Neural progenitor cell (in vitro differentiated cells): ENCODE results near the gene CHAF1A. TPM values are rescaled to one million over a fixed set of nuclear protein-coding genes. Genes with fewer than 3 reads are reported as not detected.

Source experiments
- DNase-seq: peaks from one replicate; pipeline ENCODE4 v3.0.0-alpha.2; 2016; ENCODE audit warnings: low spot score
- H2AFZ ChIP-seq: fragments of 200-600 bp; sonication (generic); replicated peaks from 2 replicates; pipeline ENCODE4 v1.6.1; 2016; ENCODE audit warnings: antibody characterized with exemption
- H3F3A ChIP-seq: fragments of 200-600 bp; sonication (generic); 2 replicates; pipeline ENCODE4 v1.6.1; 2016; ENCODE audit warnings: antibody characterized with exemption, low read depth
- H3K27ac ChIP-seq: fragments of 200-600 bp; sonication (generic); 2 replicates; pipeline ENCODE4 v1.5.1; 2016; ENCODE audit warnings: mild to moderate bottlenecking
- H3K27me3 ChIP-seq: fragments of 200-600 bp; sonication (generic); 2 replicates; pipeline ENCODE4 v1.6.1; 2016; ENCODE audit warnings: mild to moderate bottlenecking, moderate library complexity
- H3K36me3 ChIP-seq: fragments of 200-600 bp; sonication (generic); 2 replicates; pipeline ENCODE4 v1.5.1; 2016
- H3K4me1 ChIP-seq: fragments of 200-600 bp; sonication (generic); 2 replicates; pipeline ENCODE4 v1.6.1; 2016; ENCODE audit warnings: mixed run types
- H3K4me2 ChIP-seq: fragments of 200-600 bp; sonication (generic); 2 replicates; pipeline ENCODE4 v1.6.1; 2016
- H3K4me3 ChIP-seq: fragments of 200-600 bp; sonication (generic); 2 replicates; pipeline ENCODE4 v1.5.1; 2016
- H3K79me2 ChIP-seq: fragments of 200-600 bp; sonication (generic); 2 replicates; pipeline ENCODE4 v1.6.1; 2016; ENCODE audit warnings: low read depth
- H3K9ac ChIP-seq: fragments of 200-600 bp; sonication (generic); 2 replicates; pipeline ENCODE4 v1.6.1; 2016
- H3K9me3 ChIP-seq: fragments of 200-600 bp; sonication (generic); 2 replicates; pipeline ENCODE4 v1.5.1; 2016; ENCODE audit warnings: low read depth
- H4K20me1 ChIP-seq: fragments of 200-600 bp; sonication (generic); 2 replicates; pipeline ENCODE4 v1.6.1; 2016; ENCODE audit warnings: low read depth
- H3K27ac Mint-ChIP-seq: 3 replicates; pipeline ENCODE4 v1.8.0; 2021; ENCODE audit warnings: mixed read lengths
- H3K27me3 Mint-ChIP-seq: 2 replicates; pipeline ENCODE4 v1.8.0; 2022; ENCODE audit warnings: low read depth, mild to moderate bottlenecking, inconsistent platforms, moderate library complexity, mixed read lengths; ENCODE audit not compliant: insufficient read depth
- H3K36me3 Mint-ChIP-seq: 3 replicates; pipeline ENCODE4 v1.8.0; 2021; ENCODE audit warnings: mixed read lengths
- H3K4me1 Mint-ChIP-seq: 3 replicates; pipeline ENCODE4 v1.8.0; 2021; ENCODE audit warnings: mixed read lengths
- H3K4me3 Mint-ChIP-seq: 3 replicates; pipeline ENCODE4 v1.8.0; 2021; ENCODE audit warnings: mild to moderate bottlenecking, moderate library complexity, mixed read lengths
- H3K9me3 Mint-ChIP-seq: 3 replicates; pipeline ENCODE4 v1.8.0; 2020; ENCODE audit warnings: mixed read lengths
- EZH2 ChIP-seq: fragments of 200-600 bp; sonication (generic); IDR thresholded peaks from 2 replicates; pipeline ENCODE4 v1.6.1; 2017; ENCODE audit warnings: antibody characterized with exemption, mild to moderate bottlenecking, moderate library complexity
- EZH2phosphoT487 ChIP-seq: fragments of 200-600 bp; sonication (generic); IDR thresholded peaks from 2 replicates; pipeline ENCODE4 v1.6.1; 2017; ENCODE audit warnings: antibody characterized with exemption
- total RNA-seq: library from RNA; depleted of rRNA; stranded (reverse); fragments of >200 nt; gene quantifications from 2 replicates; pipeline ENCODE4 v1.2.3, GENCODE V29; 2015; ENCODE audit warnings: low replicate concordance
- TF ChIP-seq, protein P1 (sequence below): fragments of 200-600 bp; sonication (generic); IDR thresholded peaks from 2 replicates; pipeline ENCODE4 v1.5.1; 2017; ENCODE audit warnings: antibody characterized with exemption, mild to moderate bottlenecking

Gene CHAF1A
- total RNA-seq, 1 donor from 2014 or later: 37.5 TPM

- peaks cover 13% of the 10 kb centered on the region for H3K36me3 Mint-ChIP-seq
- Histone ChIP-seq H3K4me2 (no peak overlapping the region), H3K9me3 (no peaks in the 10 kb centered on the region), H3K36me3 (no peaks in the 10 kb centered on the region), H2AFZ (no peak overlapping the region), H3K79me2 (peaks cover 9% of the 10 kb centered on the region), H3K27me3 (no peaks in the 10 kb centered on the region), H3K27ac (no peak overlapping the region), H4K20me1 (peaks cover 27% of the 10 kb centered on the region), H3F3A (peaks cover 3% of the 10 kb centered on the region), H3K9ac (no peak overlapping the region), H3K4me1 (no peaks in the 10 kb centered on the region), H3K4me3 (no peak overlapping the region)
- H3K27me3 Mint-ChIP-seq: peaks cover 7% of the 10 kb centered on the region
- DNase-seq: no peak
- no peak overlapping the region for H3K27ac Mint-ChIP-seq
- no peaks in the 10 kb centered on the region for H3K9me3 Mint-ChIP-seq
- TF ChIP-seq EZH2: no peak
- TF ChIP-seq, protein P1, sequence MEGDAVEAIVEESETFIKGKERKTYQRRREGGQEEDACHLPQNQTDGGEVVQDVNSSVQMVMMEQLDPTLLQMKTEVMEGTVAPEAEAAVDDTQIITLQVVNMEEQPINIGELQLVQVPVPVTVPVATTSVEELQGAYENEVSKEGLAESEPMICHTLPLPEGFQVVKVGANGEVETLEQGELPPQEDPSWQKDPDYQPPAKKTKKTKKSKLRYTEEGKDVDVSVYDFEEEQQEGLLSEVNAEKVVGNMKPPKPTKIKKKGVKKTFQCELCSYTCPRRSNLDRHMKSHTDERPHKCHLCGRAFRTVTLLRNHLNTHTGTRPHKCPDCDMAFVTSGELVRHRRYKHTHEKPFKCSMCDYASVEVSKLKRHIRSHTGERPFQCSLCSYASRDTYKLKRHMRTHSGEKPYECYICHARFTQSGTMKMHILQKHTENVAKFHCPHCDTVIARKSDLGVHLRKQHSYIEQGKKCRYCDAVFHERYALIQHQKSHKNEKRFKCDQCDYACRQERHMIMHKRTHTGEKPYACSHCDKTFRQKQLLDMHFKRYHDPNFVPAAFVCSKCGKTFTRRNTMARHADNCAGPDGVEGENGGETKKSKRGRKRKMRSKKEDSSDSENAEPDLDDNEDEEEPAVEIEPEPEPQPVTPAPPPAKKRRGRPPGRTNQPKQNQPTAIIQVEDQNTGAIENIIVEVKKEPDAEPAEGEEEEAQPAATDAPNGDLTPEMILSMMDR: no peak
- TF ChIP-seq EZH2phosphoT487: no peak
- peaks cover 2% of the 10 kb centered on the region for H3K4me1 Mint-ChIP-seq
- no peak overlapping the region for H3K4me3 Mint-ChIP-seq
Measured at GRCh38 chr19:4441994-4442818, 39.8 kb downstream of the CHAF1A start.

DNA sequence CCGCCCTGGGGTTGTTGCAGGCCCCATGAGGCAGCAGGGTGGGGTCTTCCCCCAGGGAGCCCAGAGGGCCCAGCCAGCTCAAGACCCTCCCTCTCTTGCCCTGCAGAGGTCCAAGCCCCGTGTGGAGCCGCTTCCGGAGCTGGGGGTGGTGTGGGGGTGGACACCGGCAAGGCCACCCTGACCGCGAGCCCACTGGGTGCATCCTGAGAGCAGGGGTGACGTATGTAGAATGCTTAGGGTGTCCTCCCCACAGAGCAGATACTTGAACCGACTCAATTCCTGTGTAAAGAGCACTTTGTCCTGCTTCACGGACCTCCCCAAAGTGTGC is 40.3 kb downstream of the CHAF1A start:
- Histone ChIP-seq H3K4me3 (no peak overlapping the region), H3K27ac (peak overlapping the region; percentile 46), H3K36me3 (no peaks in the 10 kb centered on the region), H3K79me2 (peaks cover 5% of the 10 kb centered on the region), H3K9me3 (no peaks in the 10 kb centered on the region), H4K20me1 (peaks cover 27% of the 10 kb centered on the region), H3K27me3 (no peaks in the 10 kb centered on the region), H3K9ac (no peak overlapping the region), H3K4me1 (no peaks in the 10 kb centered on the region), H3K4me2 (no peak overlapping the region), H3F3A (peaks cover 3% of the 10 kb centered on the region), H2AFZ (no peak overlapping the region)
- no peaks in the 10 kb centered on the region for H3K9me3 Mint-ChIP-seq
- no peak overlapping the region for H3K27ac Mint-ChIP-seq
- no peak for TF ChIP-seq EZH2
- TF ChIP-seq, protein P1: no peak
- TF ChIP-seq EZH2phosphoT487: no peak
- no peak for DNase-seq
- peaks cover 2% of the 10 kb centered on the region for H3K4me1 Mint-ChIP-seq
- H3K36me3 Mint-ChIP-seq: peaks cover 13% of the 10 kb centered on the region
- no peak overlapping the region for H3K4me3 Mint-ChIP-seq
- peaks cover 7% of the 10 kb centered on the region for H3K27me3 Mint-ChIP-seq

DNA sequence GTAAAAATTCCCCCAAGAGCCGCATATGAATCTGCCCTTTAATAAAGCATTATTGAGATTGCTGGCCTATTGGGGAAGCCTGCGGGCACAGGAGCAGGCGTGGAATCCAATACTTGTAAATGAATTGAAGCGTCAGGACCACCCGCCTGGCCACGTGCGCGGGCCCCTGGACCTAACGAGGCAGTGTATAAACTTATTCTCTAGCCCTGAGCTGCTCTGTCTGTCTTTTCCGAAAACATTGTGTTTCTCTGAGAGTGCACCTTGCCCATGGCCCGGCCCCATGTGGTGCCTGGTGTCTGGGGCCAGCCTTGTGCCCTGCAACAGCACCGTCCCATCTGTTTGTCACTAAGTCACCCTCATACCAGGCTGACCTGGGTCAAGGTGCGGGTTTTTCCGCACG is 40.7 kb downstream of the CHAF1A start:
- H3K79me2 ChIP-seq: peaks cover under 1% of the 10 kb centered on the region
- H3K4me2 ChIP-seq: no peak overlapping the region
- H3K4me1 Mint-ChIP-seq: peaks cover 2% of the 10 kb centered on the region
- H3K27me3 ChIP-seq: no peaks in the 10 kb centered on the region
- DNase-seq: no peak
- no peaks in the 10 kb centered on the region for H3K9me3 ChIP-seq
- H3K27ac ChIP-seq: peak overlapping the region; percentile 46
- H3K9me3 Mint-ChIP-seq: no peaks in the 10 kb centered on the region
- H3F3A ChIP-seq: no peaks in the 10 kb centered on the region
- H3K4me3 Mint-ChIP-seq: no peak overlapping the region
- H3K4me1 ChIP-seq: no peaks in the 10 kb centered on the region
- peaks cover 7% of the 10 kb centered on the region for H3K27me3 Mint-ChIP-seq
- TF ChIP-seq EZH2phosphoT487 (no peak), EZH2 (no peak)
- TF ChIP-seq, protein P1: no peak
- H3K9ac ChIP-seq: no peak overlapping the region
- no peak overlapping the region for H3K4me3 ChIP-seq
- no peaks in the 10 kb centered on the region for H3K36me3 ChIP-seq
- H3K36me3 Mint-ChIP-seq: peaks cover 9% of the 10 kb centered on the region
- peaks cover 27% of the 10 kb centered on the region for H4K20me1 ChIP-seq
- no peak overlapping the region for H2AFZ ChIP-seq
- no peak overlapping the region for H3K27ac Mint-ChIP-seq
